WTC11 (cell line): ENCODE data around the gene C9orf50.

Experiments
- TEAD4 ChIP-seq: sonication (generic); formaldehyde crosslinking; IDR thresholded peaks from 2 replicates; pipeline ENCODE4 v1.8.0; 2022; ENCODE audit warnings: mild to moderate bottlenecking, missing genetic modification reagents
- TF ChIP-seq, protein P1 (sequence below): sonication (generic); formaldehyde crosslinking; IDR thresholded peaks from 2 replicates; pipeline ENCODE4 v1.8.0; 2022; ENCODE audit warnings: mild to moderate bottlenecking, missing genetic modification reagents

GRCh38 chr9:129598089-129598596, 22.8 kb downstream of the C9orf50 start:
- TF ChIP-seq, protein P1, sequence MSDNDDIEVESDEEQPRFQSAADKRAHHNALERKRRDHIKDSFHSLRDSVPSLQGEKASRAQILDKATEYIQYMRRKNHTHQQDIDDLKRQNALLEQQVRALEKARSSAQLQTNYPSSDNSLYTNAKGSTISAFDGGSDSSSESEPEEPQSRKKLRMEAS (CRISPR knock-in tag) = no peak
- no peak for TF ChIP-seq TEAD4 (CRISPR knock-in tag)
